ENCODE data around the gene BAMBI. TPM values are rescaled to one million over a fixed set of nuclear protein-coding genes. Genes with fewer than 3 reads are reported as not detected.
A peak's percentile ranks its signal among the peaks of the same experiment; 100 is the strongest.

The BAMBI gene
- polyA plus RNA-seq, 2 of the 4 experiments (the other 2 are of a cell fraction) = 25.6 to 40.5 TPM

GRCh38 chr10:28681291-28681763, 4.0 kb downstream of the BAMBI start (continued):
- TF ChIP-seq PBX3 (IDR thresholded peaks at IDR 0.05) = no peak

GRCh38 chr10:28681928-28682750, 4.8 kb downstream of the BAMBI start:
- peak overlapping the region; percentile 95; the same call in 2 of the 3 replicates for H3K4me2 ChIP-seq
- H3K27ac ChIP-seq = no peak overlapping the region
- H3K4me3 ChIP-seq = no peak overlapping the region
- peaks cover 48% of the 10 kb centered on the region for H3K4me1 ChIP-seq
- POLR2A ChIA-PET = interaction anchor here (0.6 to 1.2 kb wide), 2 partner anchors 205 to 257 kb away, joined by 3 to 4 read pairs; no protein-coding TSS in a partner anchor
- CTCF ChIA-PET = interaction anchor here (1.2 to 4.9 kb wide), 7 partner anchors 8 to 622 kb away, joined by 3 to 27 read pairs (median 7); no protein-coding TSS in a partner anchor
- no peak for FAIRE-seq
- H3K9me3 ChIP-seq = no peaks in the 10 kb centered on the region
- no peak for DNase-seq (ENCODE audit: low read depth in 1 of 2, low spot score in 1 of 2)
- ATAC-seq = no peak
- WGBS (ENCODE audit: missing lambda C conversion rate) = 90% methylated on average over 14 of the region's 14 CpGs
- TF ChIP-seq NR3C1 (IDR thresholded peaks at IDR 0.05) (no peak), HOXB5 (CRISPR knock-in tag; IDR thresholded peaks at IDR 0.05) (no peak), HDAC2 (IDR thresholded peaks at IDR 0.05) (no peak), CBX8 (IDR thresholded peaks at IDR 0.05) (no peak), POLR2A (IDR thresholded peaks at IDR 0.05; ENCODE audit: low read length) (no peak), RFX5 (IDR thresholded peaks at IDR 0.05) (no peak), JUN (IDR thresholded peaks at IDR 0.05) (no peak), POLR2AphosphoS2 (conservative IDR thresholded peaks at IDR 0.05; ENCODE audit: low read length) (no peak), E2F6 (IDR thresholded peaks at IDR 0.05; ENCODE audit: borderline replicate concordance, low read depth) (no peak)

GRCh38 chr10:28684157-28684985, 7.0 kb downstream of the BAMBI start:
- Histone ChIP-seq H3K4me2 (peak overlapping the region; percentile 40), H3K4me3 (no peak overlapping the region), H3K9me3 (no peaks in the 10 kb centered on the region), H3K4me1 (peaks cover 58% of the 10 kb centered on the region), H3K27ac (peak overlapping the region; percentile 7 to 22; a peak in 1 of 6 replicates)
- FAIRE-seq (no peak), DNase-seq (ENCODE audit: low read depth in 1 of 2, low spot score in 1 of 2) (no peak), ATAC-seq (no peak)
- whole genome bisulfite sequencing (ENCODE audit: missing lambda C conversion rate) = 93% methylated on average over 13 of the region's 13 CpGs
- ChIA-PET POLR2A (no interaction called here), CTCF (interaction anchor here (3.8 to 4.9 kb wide), 2 partner anchors 255 to 308 kb away, joined by 13 to 27 read pairs; no protein-coding TSS in a partner anchor)
- TF ChIP-seq MAFK (IDR thresholded peaks at IDR 0.05; ENCODE audit: partially characterized antibody) (peak; percentile 99), FOSB (CRISPR knock-in tag; IDR thresholded peaks at IDR 0.05) (no peak)

GRCh38 chr10:28684986-28685580, 7.8 kb downstream of the BAMBI start:
- ATAC-seq (peak; percentile 71 to 75; a peak in 5 of 6 replicates), FAIRE-seq (no peak), DNase-seq (ENCODE audit: low read depth in 1 of 2, low spot score in 1 of 2) (peak in 1 of 2 experiments; percentile 75)
- Histone ChIP-seq H3K4me3 (no peak overlapping the region), H3K4me1 (peaks cover 52% of the 10 kb centered on the region), H3K27ac (peak overlapping the region; percentile 7 to 22; a peak in 1 of 6 replicates), H3K9me3 (no peaks in the 10 kb centered on the region), H3K4me2 (peak overlapping the region; percentile 40)
- CTCF ChIA-PET = interaction anchor here (0.9 to 4.9 kb wide), 5 partner anchors 7 to 308 kb away, joined by 3 to 27 read pairs (median 7); partner anchors contain the start of gene BAMBI
- POLR2A ChIA-PET = no interaction called here
- no peak for TF ChIP-seq FOXS1 (CRISPR knock-in tag; IDR thresholded peaks at IDR 0.05)
- TF ChIP-seq ESRRA (IDR thresholded peaks at IDR 0.05; ENCODE audit: borderline replicate concordance, low read length) = no peak
- no peak for TF ChIP-seq MAZ (IDR thresholded peaks at IDR 0.05; ENCODE audit: borderline replicate concordance, low read depth, low read length)
- no peak for TF ChIP-seq RNF2 (IDR thresholded peaks at IDR 0.05; ENCODE audit: borderline replicate concordance, low read depth)
- TF ChIP-seq HEYL (CRISPR knock-in tag; IDR thresholded peaks at IDR 0.05) = no peak
- TF ChIP-seq GATA3 (IDR thresholded peaks at IDR 0.05; ENCODE audit: borderline replicate concordance) = peak; percentile 86
- TF ChIP-seq PHF8 (IDR thresholded peaks at IDR 0.05; ENCODE audit: borderline replicate concordance, low read depth) = no peak
- TF ChIP-seq JUN (IDR thresholded peaks at IDR 0.05) = no peak
- TF ChIP-seq HOXB13 (CRISPR knock-in tag; IDR thresholded peaks at IDR 0.05; ENCODE audit: low read depth) = no peak
- no peak for TF ChIP-seq HOXA7 (CRISPR knock-in tag; IDR thresholded peaks at IDR 0.05)
- TF ChIP-seq NR3C1 (IDR thresholded peaks at IDR 0.05) = no peak
- no peak for TF ChIP-seq ELK1 (IDR thresholded peaks at IDR 0.05; ENCODE audit: low read depth, low read length)
- TF ChIP-seq FOSL2 (IDR thresholded peaks at IDR 0.05) = no peak
- TF ChIP-seq FOSL2 (CRISPR knock-in tag; IDR thresholded peaks at IDR 0.05) = peak; percentile 38; the same call in 1 of the 2 replicates
- no peak for TF ChIP-seq MAX (IDR thresholded peaks at IDR 0.05)
- 48% methylated on average over 5 of the region's 5 CpGs for WGBS (ENCODE audit: missing lambda C conversion rate)

Measured in A549 (cell line).